Measurements from ENCODE around the gene HELZ. TPM values are rescaled to one million over a fixed set of nuclear protein-coding genes. Genes with fewer than 3 reads are reported as not detected.

HELZ gene
- total RNA-seq, 2 donors from 2014 or later: 51.4 to 74.7 TPM

- H3K27ac ChIP-seq (ENCODE audit: low read depth, low read length): no peak overlapping the region
- peaks cover 5% of the 10 kb centered on the region for H3K9me3 Mint-ChIP-seq
- no peaks in the 10 kb centered on the region for H3K4me1 ChIP-seq (ENCODE audit: control insufficient read depth, insufficient read depth, low read length)
- H3K36me3 Mint-ChIP-seq (ENCODE audit: low read depth): peaks cover 51% of the 10 kb centered on the region
- H3K27me3 ChIP-seq (ENCODE audit: control insufficient read depth, insufficient read depth, low read length, poor library complexity, severe bottlenecking): no peaks in the 10 kb centered on the region
- no peaks in the 10 kb centered on the region for H3K27me3 Mint-ChIP-seq (ENCODE audit: insufficient read depth)
- no peak overlapping the region for H3K4me3 Mint-ChIP-seq
- H3K27ac Mint-ChIP-seq: no peak overlapping the region
- no peak overlapping the region for H3K4me3 ChIP-seq (ENCODE audit: low read length)
- H3K4me1 Mint-ChIP-seq: peaks cover 2% of the 10 kb centered on the region
- WGBS, 2 experiments (ENCODE audit: insufficient coverage in 1 of 2, insufficient read length in 1 of 2): no CpG with 5 or more reads among the region's 1 CpG
- H3K36me3 ChIP-seq (ENCODE audit: control insufficient read depth, insufficient read depth, low read length): peaks cover 65% of the 10 kb centered on the region
- H3K9me3 ChIP-seq (ENCODE audit: control insufficient read depth, low read length): no peaks in the 10 kb centered on the region
- DNase-seq: no peak
- H3K9ac ChIP-seq (ENCODE audit: extremely low read depth, low read length, poor library complexity, severe bottlenecking): no peak overlapping the region
- no peak for TF ChIP-seq CTCF (conservative IDR thresholded peaks at IDR 0.05)
Measured at GRCh38 chr17:67139289-67139688, 105.7 kb downstream of the HELZ start.

GRCh38 chr17:67138392-67138791 lies 106.6 kb downstream of the HELZ start:
- H3K9ac ChIP-seq (ENCODE audit: extremely low read depth, low read length, poor library complexity, severe bottlenecking): no peak overlapping the region
- no peaks in the 10 kb centered on the region for H3K4me1 ChIP-seq (ENCODE audit: control insufficient read depth, insufficient read depth, low read length)
- Mint-ChIP-seq H3K4me1 (peaks cover 2% of the 10 kb centered on the region), H3K36me3 (ENCODE audit: low read depth) (peaks cover 43% of the 10 kb centered on the region), H3K27me3 (ENCODE audit: insufficient read depth) (no peaks in the 10 kb centered on the region), H3K27ac (peak overlapping the region; percentile 17), H3K4me3 (no peak overlapping the region), H3K9me3 (peaks cover 5% of the 10 kb centered on the region)
- no peak for TF ChIP-seq CTCF (conservative IDR thresholded peaks at IDR 0.05)
- H3K9me3 ChIP-seq (ENCODE audit: control insufficient read depth, low read length): no peaks in the 10 kb centered on the region
- H3K27me3 ChIP-seq (ENCODE audit: control insufficient read depth, insufficient read depth, low read length, poor library complexity, severe bottlenecking): no peaks in the 10 kb centered on the region
- no peak overlapping the region for H3K27ac ChIP-seq (ENCODE audit: low read depth, low read length)
- no peak for DNase-seq
- H3K36me3 ChIP-seq (ENCODE audit: control insufficient read depth, insufficient read depth, low read length): peaks cover 60% of the 10 kb centered on the region
- no peak overlapping the region for H3K4me3 ChIP-seq (ENCODE audit: low read length)

- H3K4me3 ChIP-seq (ENCODE audit: low read length): no peak overlapping the region
- H3K27me3 ChIP-seq (ENCODE audit: control insufficient read depth, insufficient read depth, low read length, poor library complexity, severe bottlenecking): no peaks in the 10 kb centered on the region
- H3K9me3 ChIP-seq (ENCODE audit: control insufficient read depth, low read length): no peaks in the 10 kb centered on the region
- H3K27ac ChIP-seq (ENCODE audit: low read depth, low read length): no peak overlapping the region
- no peaks in the 10 kb centered on the region for H3K4me1 ChIP-seq (ENCODE audit: control insufficient read depth, insufficient read depth, low read length)
- H3K36me3 ChIP-seq (ENCODE audit: control insufficient read depth, insufficient read depth, low read length): peaks cover 55% of the 10 kb centered on the region
- no peak overlapping the region for H3K9ac ChIP-seq (ENCODE audit: extremely low read depth, low read length, poor library complexity, severe bottlenecking)
- peaks cover 2% of the 10 kb centered on the region for H3K4me1 Mint-ChIP-seq
- H3K4me3 Mint-ChIP-seq: no peak overlapping the region
- no peak overlapping the region for H3K27ac Mint-ChIP-seq
- H3K9me3 Mint-ChIP-seq: peaks cover 5% of the 10 kb centered on the region
- no peak for DNase-seq
- TF ChIP-seq CTCF (conservative IDR thresholded peaks at IDR 0.05): no peak
- 97 to 100% methylated on average over 3 to 5 of the region's 5 CpGs for WGBS, 2 experiments (ENCODE audit: insufficient coverage in 1 of 2, insufficient read length in 1 of 2)
- H3K36me3 Mint-ChIP-seq (ENCODE audit: low read depth): peaks cover 38% of the 10 kb centered on the region
- H3K27me3 Mint-ChIP-seq (ENCODE audit: insufficient read depth): no peaks in the 10 kb centered on the region
Measured at GRCh38 chr17:67137860-67138259, 107.1 kb downstream of the HELZ start.

Measured in endodermal cell (in vitro differentiated cells).